OCI-LY1 (cell line): ENCODE results near the gene TMEM95.

Source experiments
- EZH2 ChIP-seq: fragments of 200-600 bp; sonication (generic), shearing (Covaris generic); IDR thresholded peaks from 2 replicates; pipeline ENCODE4 v1.8.0; 2017; ENCODE audit warnings: borderline replicate concordance, mixed run types, mild to moderate bottlenecking, antibody characterized with exemption, low read length, moderate library complexity, mixed read lengths
- TF ChIP-seq, protein P1 (sequence below): fragments of 200-600 bp; sonication (generic), shearing (Covaris generic); IDR thresholded peaks from 2 replicates; pipeline ENCODE4 v1.5.1; 2017; ENCODE audit warnings: mild to moderate bottlenecking, antibody characterized with exemption, low read length, moderate library complexity, mixed read lengths

DNA sequence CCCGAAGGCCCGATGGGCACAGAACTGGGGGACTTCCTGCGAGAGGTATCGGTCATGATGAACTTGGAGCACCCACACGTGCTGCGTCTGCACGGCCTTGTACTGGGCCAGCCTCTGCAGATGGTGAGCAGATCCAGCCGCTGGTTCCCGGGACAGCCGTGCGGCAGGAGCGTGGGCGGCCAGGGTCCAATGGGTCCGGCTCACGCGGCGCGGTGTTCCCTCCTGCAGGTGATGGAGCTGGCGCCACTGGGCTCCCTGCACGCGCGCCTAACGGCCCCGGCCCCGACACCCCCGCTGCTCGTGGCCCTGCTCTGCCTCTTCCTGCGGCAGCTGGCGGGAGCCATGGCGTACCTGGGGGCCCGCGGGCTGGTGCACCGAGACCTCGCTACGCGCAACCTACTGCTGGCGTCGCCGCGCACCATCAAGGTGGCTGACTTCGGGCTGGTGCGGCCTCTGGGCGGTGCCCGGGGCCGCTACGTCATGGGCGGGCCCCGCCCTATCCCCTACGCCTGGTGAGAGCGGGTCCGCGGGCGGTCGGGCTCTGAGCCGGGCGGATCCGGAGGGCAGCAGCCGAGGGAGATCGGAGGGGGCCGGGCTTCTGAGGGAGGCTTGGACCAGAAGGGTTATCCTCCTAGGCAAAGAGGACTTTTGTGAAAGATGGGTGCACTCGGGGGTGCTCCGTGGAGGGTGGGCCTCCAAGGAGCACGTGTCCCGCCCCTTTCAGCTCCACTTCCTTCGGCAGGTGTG, 29.0 kb downstream of the TMEM95 start:
- TF ChIP-seq, protein P1, sequence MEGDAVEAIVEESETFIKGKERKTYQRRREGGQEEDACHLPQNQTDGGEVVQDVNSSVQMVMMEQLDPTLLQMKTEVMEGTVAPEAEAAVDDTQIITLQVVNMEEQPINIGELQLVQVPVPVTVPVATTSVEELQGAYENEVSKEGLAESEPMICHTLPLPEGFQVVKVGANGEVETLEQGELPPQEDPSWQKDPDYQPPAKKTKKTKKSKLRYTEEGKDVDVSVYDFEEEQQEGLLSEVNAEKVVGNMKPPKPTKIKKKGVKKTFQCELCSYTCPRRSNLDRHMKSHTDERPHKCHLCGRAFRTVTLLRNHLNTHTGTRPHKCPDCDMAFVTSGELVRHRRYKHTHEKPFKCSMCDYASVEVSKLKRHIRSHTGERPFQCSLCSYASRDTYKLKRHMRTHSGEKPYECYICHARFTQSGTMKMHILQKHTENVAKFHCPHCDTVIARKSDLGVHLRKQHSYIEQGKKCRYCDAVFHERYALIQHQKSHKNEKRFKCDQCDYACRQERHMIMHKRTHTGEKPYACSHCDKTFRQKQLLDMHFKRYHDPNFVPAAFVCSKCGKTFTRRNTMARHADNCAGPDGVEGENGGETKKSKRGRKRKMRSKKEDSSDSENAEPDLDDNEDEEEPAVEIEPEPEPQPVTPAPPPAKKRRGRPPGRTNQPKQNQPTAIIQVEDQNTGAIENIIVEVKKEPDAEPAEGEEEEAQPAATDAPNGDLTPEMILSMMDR, result no peak
- TF ChIP-seq EZH2, result no peak
